Activated CD8-positive, alpha-beta T cell treated with anti-CD3 and anti-CD28 coated beads for 36 hours (primary cell): ENCODE measurements around the gene RAB22A. TPM values are rescaled to one million over a fixed set of nuclear protein-coding genes. Genes with fewer than 3 reads are reported as not detected.

Experiments used
- ATAC-seq: fragments of 200-7000 bp; cut with Tn5 transposase; one replicate; pipeline ENCODE4 v1.10.0; 2021; ENCODE audit warnings: mild to moderate bottlenecking, moderate library complexity
- CTCF ChIA-PET: fragments of 350-600 bp; sonication (Branson Sonifier 250); formaldehyde crosslinking; loops from one replicate; lab custom pipeline; 2021; ENCODE audit warnings: antibody characterized with exemption; lab: Charles Lee
- POLR2A ChIA-PET: fragments of 350-600 bp; sonication (Branson Sonifier 250); formaldehyde crosslinking; loops from one replicate; lab custom pipeline; 2021; ENCODE audit warnings: antibody characterized with exemption; lab: Charles Lee
- DNase-seq: peaks from one replicate; pipeline ENCODE4 v3.0.0-alpha.2; 2020
- H3K27ac Mint-ChIP-seq: one replicate; pipeline ENCODE4 v1.8.0; 2021; ENCODE audit warnings: mild to moderate bottlenecking, mixed read lengths
- H3K27me3 Mint-ChIP-seq: one replicate; pipeline ENCODE4 v1.8.0; 2021; ENCODE audit warnings: mixed read lengths
- H3K36me3 Mint-ChIP-seq: one replicate; pipeline ENCODE4 v1.8.0; 2021; ENCODE audit warnings: low read depth, mixed read lengths
- H3K4me1 Mint-ChIP-seq: one replicate; pipeline ENCODE4 v1.8.0; 2021; ENCODE audit warnings: low read depth, mixed read lengths
- H3K4me3 Mint-ChIP-seq: one replicate; pipeline ENCODE4 v1.8.0; 2021; ENCODE audit warnings: mild to moderate bottlenecking, moderate library complexity, mixed read lengths
- H3K9me3 Mint-ChIP-seq: one replicate; pipeline ENCODE4 v1.8.0; 2021; ENCODE audit warnings: mixed read lengths
- intact Hi-C: fragments of 100-400 bp; cut with micrococcal nuclease; formaldehyde crosslinking; loops from one replicate; pipeline ENCODE4 v1.10.0; 2022
- total RNA-seq, 2 experiments: library from RNA; stranded (reverse); gene quantifications; one replicate each; pipeline ENCODE4 v1.2.3, GENCODE V29; 2021
- TF ChIP-seq, protein P1 (sequence below): fragments of 200-600 bp; IDR thresholded peaks from one replicate; pipeline ENCODE4 v1.8.0; 2022; ENCODE audit warnings: antibody characterized with exemption, mild to moderate bottlenecking

RAB22A gene
- total RNA-seq, 2 experiments from 2014 or later: 8.3 to 9.0 TPM

DNA sequence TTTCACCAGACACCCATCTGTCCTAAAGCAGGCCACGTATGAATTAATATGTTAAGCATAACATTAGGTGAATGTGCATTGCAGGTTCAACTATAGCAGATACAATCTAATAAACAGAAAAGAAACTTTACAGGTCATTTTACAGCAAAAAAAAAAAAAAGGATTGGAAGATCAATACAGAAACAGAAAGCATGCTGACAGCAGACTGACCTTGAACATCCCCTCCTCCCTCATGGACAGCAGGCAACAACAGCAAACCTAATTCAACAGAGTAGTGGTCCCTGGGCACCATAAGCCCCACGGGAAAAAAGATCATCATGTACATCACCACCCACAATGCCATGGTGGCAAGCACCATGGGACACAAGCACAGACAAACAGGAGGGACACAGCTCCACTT lies 12.1 kb upstream of the RAB22A start:
- CTCF ChIA-PET: interaction anchor here (0.8 to 1.3 kb wide), 2 partner anchors 9 to 63 kb away, joined by 3 read pairs; no protein-coding TSS in a partner anchor
- DNase-seq: no peak
- Mint-ChIP-seq H3K9me3 (no peaks in the 10 kb centered on the region), H3K36me3 (peaks cover 4% of the 10 kb centered on the region), H3K27me3 (no peaks in the 10 kb centered on the region), H3K4me1 (peaks cover 11% of the 10 kb centered on the region), H3K4me3 (no peak overlapping the region), H3K27ac (peak overlapping the region; percentile 6)
- no peak for ATAC-seq
- POLR2A ChIA-PET: interaction anchor here (3.2 kb wide), 1 partner anchor 10 kb away, joined by 14 read pairs; no protein-coding TSS in a partner anchor
- TF ChIP-seq, protein P1, sequence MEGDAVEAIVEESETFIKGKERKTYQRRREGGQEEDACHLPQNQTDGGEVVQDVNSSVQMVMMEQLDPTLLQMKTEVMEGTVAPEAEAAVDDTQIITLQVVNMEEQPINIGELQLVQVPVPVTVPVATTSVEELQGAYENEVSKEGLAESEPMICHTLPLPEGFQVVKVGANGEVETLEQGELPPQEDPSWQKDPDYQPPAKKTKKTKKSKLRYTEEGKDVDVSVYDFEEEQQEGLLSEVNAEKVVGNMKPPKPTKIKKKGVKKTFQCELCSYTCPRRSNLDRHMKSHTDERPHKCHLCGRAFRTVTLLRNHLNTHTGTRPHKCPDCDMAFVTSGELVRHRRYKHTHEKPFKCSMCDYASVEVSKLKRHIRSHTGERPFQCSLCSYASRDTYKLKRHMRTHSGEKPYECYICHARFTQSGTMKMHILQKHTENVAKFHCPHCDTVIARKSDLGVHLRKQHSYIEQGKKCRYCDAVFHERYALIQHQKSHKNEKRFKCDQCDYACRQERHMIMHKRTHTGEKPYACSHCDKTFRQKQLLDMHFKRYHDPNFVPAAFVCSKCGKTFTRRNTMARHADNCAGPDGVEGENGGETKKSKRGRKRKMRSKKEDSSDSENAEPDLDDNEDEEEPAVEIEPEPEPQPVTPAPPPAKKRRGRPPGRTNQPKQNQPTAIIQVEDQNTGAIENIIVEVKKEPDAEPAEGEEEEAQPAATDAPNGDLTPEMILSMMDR: no peak
- intact Hi-C loops: no loop called here

DNA sequence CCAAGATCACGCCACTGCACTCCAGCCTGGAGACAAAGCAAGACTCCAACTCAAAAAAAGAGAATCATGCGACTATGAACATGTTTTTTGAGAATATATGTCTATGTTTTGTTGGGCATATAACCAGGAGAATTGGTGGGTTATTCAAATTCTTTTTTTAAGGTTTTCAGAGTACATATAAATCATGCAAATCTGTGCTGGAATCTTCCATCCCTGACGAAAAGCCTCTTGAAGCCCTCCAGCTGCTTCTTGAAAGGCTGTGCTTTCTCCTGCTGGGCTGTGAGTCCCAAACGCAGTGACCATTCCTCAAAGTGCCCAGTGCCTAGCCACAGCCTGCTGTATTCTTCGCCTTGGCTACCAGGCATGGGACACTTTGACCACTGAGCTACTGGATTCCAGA lies 9.2 kb upstream of the RAB22A start:
- ATAC-seq (no peak), DNase-seq (no peak)
- ChIA-PET CTCF (no interaction called here), POLR2A (interaction anchor here (0.6 to 0.9 kb wide), 2 partner anchors 12 to 60 kb away, joined by 3 read pairs; no protein-coding TSS in a partner anchor)
- peaks cover 28% of the 10 kb centered on the region for H3K4me1 Mint-ChIP-seq
- intact Hi-C loops: no loop called here
- H3K27ac Mint-ChIP-seq: no peak overlapping the region
- no peaks in the 10 kb centered on the region for H3K9me3 Mint-ChIP-seq
- peaks cover 10% of the 10 kb centered on the region for H3K36me3 Mint-ChIP-seq
- H3K27me3 Mint-ChIP-seq: no peaks in the 10 kb centered on the region
- TF ChIP-seq, protein P1: no peak
- no peak overlapping the region for H3K4me3 Mint-ChIP-seq

DNA sequence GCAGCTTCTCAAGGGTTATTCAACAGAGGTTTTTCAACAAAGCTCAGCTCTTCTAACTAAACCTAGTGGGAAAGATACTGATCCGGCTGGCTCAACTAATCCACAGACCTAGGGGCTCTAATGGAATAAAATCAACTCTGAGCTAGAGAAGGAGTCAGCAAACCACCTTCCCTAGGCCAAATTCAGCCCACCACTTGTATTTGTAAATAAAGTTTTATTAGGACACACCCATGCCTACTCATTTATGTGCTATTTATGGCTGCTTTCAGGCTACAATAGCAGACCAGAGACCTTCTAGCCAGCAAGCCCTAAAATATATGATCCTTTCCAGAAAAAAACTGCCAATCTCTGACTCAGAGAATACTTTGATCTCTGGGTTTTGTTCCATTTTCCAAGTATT lies 6.0 kb upstream of the RAB22A start:
- no peaks in the 10 kb centered on the region for H3K27me3 Mint-ChIP-seq
- TF ChIP-seq, protein P1: no peak
- no peaks in the 10 kb centered on the region for H3K9me3 Mint-ChIP-seq
- H3K4me3 Mint-ChIP-seq: no peak overlapping the region
- CTCF ChIA-PET: interaction anchor here (1.2 to 1.4 kb wide), 2 partner anchors 20 to 68 kb away, joined by 3 read pairs; no protein-coding TSS in a partner anchor
- ATAC-seq (no peak), DNase-seq (no peak)
- POLR2A ChIA-PET: interaction anchor here (0.6 kb wide), 1 partner anchor 363 kb away, joined by 4 read pairs; no protein-coding TSS in a partner anchor
- H3K36me3 Mint-ChIP-seq: peaks cover 19% of the 10 kb centered on the region
- H3K27ac Mint-ChIP-seq: no peak overlapping the region
- peaks cover 44% of the 10 kb centered on the region for H3K4me1 Mint-ChIP-seq
- intact Hi-C loops: no loop called here

DNA sequence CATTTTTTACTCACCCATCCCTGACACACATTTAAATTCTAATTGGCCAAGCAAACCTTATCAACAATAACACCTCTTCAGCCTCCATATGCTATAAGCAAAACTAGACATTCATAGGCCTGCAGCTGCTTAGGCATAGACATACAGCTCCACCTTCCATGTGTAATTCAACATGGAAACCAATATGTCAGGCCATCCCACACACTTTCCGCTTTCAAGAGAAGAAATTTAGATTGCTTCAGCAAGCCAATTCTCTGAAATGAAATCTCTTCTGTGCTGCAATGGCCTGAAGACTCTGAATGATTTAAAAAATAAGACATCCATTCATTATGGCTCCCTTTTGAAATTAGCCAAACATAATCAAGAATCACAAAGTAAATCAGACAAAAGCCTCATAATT lies 4.5 kb upstream of the RAB22A start:
- ATAC-seq (no peak), DNase-seq (no peak)
- CTCF ChIA-PET: interaction anchor here (0.9 to 1.0 kb wide), 2 partner anchors 9 to 71 kb away, joined by 3 read pairs; no protein-coding TSS in a partner anchor
- Mint-ChIP-seq H3K36me3 (peaks cover 15% of the 10 kb centered on the region), H3K4me3 (no peak overlapping the region), H3K27ac (peak overlapping the region; percentile 93), H3K4me1 (peaks cover 44% of the 10 kb centered on the region), H3K9me3 (no peaks in the 10 kb centered on the region), H3K27me3 (no peaks in the 10 kb centered on the region)
- POLR2A ChIA-PET: interaction anchor here (1.0 kb wide), 1 partner anchor 522 kb away, joined by 3 read pairs; no protein-coding TSS in a partner anchor
- intact Hi-C loops: loop anchor here (5.0 kb wide), 3 partner anchors 68 to 347 kb away; partner anchors contain the start of gene STX16
- TF ChIP-seq, protein P1: no peak
